Measurements from ENCODE around the gene TMC6. TPM values are rescaled to one million over a fixed set of nuclear protein-coding genes. Genes with fewer than 3 reads are reported as not detected.

Gene TMC6
- total RNA-seq, 1 donor from 2014 or later, result 95.0 TPM

Other genes with a start within 250 kb of the TMC6 start
- gene TNRC6C, start 170.1 kb downstream of the TMC6 start, total RNA-seq, result 69.3 TPM
- gene TMC8, start 2.0 kb upstream of the TMC6 start, total RNA-seq, result 12.5 TPM
- gene C17orf99, start 17.6 kb upstream of the TMC6 start, total RNA-seq, result 0.71 TPM
- gene SYNGR2, start 39.8 kb upstream of the TMC6 start, total RNA-seq, result 73.6 TPM
- 1.8 TPM for gene TK1, start 58.3 kb upstream of the TMC6 start, total RNA-seq
- gene AFMID, start 58.6 kb upstream of the TMC6 start, total RNA-seq, result 33.6 TPM
- gene BIRC5, start 85.5 kb upstream of the TMC6 start, total RNA-seq, result 1.4 TPM
- gene TMEM235, start 102.9 kb upstream of the TMC6 start, total RNA-seq, result not detected
- gene SOCS3, start 231.3 kb upstream of the TMC6 start, total RNA-seq, result 144 TPM
- 59.2 TPM for gene PGS1, start 249.9 kb upstream of the TMC6 start, total RNA-seq

Data from sciatic nerve (tissue), 1 donor.